Inferior parietal cortex (tissue), 1 donor: ENCODE data around the gene ABCB8.

Experiments used
- DNase-seq: peaks from one replicate; pipeline ENCODE4 v3.0.0-alpha.2; 2016; ENCODE audit errors: extremely low spot score

The ABCB8 gene

DNA sequence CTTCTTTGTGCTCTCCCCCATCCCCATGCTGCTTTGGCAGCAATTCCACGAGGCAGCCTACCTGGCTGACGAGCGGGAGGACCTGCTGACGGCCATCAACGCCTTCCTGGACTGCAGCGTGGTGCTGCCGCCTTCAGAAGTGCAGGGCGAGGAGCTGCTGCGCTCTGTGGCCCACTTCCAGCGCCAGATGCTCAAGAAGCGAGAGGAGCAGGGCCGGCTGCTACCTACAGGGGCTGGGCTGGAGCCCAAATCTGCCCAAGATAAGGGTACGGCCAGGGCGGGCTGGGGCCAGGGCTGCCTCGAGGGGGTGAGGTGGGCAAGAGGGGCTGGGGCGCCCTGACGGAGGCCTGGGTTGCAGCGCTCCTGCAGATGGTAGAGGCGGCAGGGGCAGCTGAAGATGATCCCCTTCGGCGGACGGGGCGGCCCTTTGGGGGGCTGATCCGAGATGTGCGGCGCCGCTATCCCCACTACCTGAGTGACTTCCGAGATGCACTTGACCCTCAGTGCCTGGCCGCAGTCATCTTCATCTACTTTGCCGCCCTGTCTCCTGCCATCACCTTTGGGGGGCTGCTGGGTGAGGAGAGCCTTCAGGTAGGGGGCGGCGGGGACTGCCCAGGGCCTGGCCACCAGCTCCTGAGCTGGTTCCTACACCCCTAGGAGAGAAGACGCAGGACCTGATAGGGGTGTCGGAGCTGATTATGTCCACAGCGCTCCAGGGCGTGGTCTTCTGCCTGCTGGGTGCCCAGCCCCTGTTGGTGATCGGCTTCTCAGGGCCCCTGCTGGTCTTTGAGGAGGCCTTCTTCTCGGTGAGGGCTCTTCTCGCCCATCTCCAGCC is 43.0 kb downstream of the ABCB8 start:
- DNase-seq = no peak

DNA sequence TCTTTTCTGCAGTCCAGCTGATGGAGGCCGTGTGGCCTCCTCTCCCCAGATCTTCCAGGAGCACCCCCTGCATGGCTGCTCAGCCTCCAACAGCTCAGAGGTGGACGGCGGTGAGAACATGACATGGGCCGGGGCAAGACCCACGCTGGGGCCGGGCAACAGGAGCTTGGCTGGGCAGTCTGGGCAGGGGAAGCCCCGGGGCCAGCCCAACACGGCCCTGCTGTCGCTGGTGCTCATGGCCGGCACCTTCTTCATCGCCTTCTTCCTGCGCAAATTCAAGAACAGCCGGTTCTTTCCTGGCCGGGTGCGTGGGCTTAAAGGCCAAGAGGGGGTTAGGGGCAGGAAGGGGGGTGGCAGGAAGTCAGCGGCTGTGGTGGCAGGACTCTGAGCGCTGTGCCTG is 45.7 kb downstream of the ABCB8 start:
- no peak for DNase-seq

DNA sequence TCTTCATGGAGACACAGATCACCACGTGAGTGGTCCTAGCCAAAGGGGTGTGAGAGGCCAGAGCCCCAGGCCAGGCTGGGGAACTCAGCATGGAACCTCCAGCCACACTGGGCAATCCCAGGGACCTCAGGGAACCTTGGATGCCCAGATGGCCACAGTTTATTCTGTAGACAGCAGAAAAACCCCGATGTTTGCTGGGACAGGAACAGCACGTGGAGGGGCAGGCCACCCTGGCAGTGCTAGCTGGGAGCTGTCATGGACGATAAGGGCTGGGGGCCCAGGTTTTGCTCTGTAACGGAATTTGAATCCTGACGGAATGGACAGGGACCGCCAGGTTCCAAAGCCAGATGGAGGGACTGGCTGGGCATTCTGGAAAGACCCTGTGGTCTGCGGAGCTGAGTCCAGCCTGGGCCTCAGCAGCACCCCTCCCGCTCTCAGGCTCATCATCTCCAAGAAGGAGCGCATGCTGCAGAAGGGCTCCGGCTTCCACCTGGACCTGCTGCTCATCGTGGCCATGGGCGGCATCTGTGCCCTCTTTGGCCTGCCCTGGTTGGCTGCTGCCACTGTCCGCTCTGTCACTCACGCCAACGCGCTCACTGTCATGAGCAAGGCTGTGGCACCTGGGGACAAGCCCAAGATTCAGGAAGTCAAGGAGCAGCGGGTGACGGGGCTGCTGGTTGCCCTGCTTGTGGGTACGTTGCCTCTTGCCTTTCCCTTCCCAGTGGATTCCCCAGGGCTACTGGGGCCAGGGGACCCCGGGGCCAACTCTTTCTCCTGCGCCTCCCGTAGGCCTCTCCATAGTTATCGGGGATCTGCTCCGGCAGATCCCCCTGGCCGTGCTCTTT is 46.8 kb downstream of the ABCB8 start:
- DNase-seq = no peak

DNA sequence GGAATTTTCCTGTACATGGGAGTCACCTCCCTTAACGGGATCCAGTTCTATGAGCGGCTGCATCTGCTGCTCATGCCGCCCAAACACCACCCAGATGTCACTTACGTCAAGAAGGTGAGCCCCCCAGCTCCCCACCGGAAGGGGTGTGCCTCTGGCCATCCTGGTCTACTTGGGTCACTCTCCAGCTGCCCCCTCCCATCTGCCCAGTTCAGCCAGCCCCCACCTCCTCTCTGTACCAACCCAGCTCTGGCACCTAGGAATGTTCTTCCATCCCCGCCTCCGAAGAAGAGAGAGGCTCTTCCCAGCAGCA is 47.4 kb downstream of the ABCB8 start:
- DNase-seq = no peak

DNA sequence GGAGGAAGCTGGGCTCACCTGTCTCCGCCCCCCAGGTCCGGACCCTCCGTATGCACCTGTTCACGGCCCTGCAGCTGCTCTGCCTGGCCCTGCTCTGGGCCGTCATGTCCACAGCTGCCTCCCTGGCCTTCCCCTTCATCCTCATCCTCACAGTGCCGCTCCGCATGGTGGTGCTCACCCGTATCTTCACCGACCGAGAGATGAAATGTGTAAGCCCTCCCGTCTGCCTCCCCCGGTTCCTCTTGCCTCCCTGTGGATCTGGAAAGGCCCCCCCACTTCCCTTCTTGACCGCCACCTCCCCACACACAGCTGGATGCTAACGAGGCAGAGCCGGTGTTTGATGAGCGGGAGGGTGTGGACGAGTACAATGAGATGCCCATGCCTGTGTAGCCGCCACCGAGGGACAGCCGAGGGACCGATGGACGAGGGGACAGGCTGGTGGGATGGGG is 47.8 kb downstream of the ABCB8 start:
- DNase-seq = no peak

DNA sequence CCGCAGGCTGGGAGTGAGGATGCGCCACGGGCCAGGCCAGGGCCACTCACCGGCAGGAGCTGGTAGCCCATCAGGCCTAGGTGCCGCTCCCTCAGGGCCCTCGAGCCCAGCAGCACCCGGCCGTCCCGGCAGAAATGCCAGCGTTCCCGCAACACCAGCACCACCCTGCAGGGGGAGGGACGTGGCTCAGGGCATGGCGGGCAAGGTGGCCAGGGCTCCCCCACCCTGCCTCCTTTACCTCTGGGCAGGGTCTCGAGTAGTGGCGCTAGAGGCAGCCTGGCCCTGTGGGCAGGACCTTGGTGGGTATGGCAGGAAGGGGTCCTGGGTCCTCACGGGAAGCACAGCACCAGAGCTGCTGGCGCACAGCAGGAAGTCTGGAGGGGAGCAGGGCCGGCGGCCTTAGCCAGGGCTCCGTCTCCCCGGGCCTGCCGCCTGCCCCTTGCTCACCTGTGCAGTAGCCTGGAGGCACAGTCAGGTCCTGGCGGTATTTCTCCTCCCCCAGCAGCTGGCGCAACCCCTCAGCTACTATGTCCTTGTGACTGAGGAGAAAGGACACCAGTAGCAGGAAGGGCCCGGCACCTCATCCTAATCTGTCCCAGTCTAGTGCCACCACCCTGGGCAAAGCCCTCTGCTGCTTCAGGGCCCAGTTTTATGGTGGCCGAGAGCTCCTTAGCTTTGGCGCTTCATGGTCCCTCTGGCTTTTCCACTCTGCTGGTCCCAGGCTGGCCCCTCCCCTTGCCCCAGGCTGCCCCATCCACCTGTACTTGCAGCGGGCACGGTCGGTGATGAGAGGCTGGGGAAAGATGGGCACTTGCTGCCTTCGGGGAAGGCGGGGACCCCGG is 48.8 kb downstream of the ABCB8 start:
- DNase-seq = no peak

DNA sequence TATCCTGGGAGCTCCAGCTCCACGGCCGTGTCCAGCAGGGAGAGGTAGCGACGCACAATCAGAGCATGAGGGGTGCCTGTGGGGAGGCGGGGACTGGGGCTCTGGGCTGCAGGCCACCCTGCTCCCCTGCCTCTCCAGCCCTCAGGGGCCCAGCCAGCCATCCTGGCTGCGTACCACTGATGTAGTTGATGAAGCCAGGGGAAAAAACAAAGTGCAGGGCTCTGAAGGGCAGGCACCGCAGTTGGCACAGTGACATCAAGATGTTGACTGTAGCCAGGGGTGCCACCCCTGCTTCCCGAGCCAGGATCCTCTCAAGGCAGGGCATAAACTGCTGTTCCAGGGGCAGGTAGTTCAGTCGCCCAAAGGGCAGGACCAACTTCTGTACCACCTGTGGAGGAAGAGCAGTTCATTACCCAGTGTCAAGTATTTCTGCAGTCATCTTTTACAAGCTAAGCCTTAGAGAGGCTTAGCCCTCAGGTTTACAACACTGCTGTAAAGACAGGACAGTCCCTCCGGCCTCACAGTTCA is 49.5 kb downstream of the ABCB8 start:
- DNase-seq = no peak

DNA sequence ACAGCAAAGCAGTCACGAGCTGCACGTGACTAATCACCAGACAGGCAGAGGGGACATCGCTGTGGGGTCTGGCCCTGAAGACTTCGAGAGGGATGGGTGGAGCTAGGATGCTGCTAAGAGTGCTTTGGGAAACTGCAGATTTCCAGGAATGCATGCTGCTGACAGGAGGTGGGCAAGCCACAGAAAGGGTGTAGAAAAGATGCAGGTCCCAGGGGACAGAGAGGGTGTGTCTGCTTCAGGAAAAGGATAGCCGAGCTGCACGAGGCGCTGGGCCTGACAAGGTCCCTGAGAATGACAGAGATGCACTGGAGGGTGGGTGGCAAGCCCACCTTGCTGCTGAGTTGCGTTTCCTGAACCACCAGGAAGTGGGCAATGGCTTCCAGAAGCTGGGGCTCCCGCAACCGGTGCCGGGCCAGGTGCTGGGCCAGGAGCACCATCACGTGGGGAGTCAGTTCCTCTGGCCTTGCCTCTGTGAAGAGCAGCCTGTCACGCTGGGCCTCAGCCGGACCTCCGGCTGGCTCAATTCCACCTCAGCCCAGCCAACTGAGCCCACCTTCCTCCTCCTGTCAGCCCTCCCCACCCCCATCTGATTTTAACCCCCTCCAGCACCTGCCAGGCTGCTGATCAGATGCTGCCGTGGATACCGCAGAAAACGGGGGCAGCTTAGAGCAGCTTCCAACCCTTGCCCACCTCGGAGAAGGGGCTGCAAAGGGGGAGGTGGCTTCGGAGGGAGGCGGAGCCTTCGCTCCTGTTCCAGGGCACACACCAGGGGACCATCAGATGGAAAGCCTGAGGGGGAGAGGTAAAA is 50.2 kb downstream of the ABCB8 start:
- no peak for DNase-seq

DNA sequence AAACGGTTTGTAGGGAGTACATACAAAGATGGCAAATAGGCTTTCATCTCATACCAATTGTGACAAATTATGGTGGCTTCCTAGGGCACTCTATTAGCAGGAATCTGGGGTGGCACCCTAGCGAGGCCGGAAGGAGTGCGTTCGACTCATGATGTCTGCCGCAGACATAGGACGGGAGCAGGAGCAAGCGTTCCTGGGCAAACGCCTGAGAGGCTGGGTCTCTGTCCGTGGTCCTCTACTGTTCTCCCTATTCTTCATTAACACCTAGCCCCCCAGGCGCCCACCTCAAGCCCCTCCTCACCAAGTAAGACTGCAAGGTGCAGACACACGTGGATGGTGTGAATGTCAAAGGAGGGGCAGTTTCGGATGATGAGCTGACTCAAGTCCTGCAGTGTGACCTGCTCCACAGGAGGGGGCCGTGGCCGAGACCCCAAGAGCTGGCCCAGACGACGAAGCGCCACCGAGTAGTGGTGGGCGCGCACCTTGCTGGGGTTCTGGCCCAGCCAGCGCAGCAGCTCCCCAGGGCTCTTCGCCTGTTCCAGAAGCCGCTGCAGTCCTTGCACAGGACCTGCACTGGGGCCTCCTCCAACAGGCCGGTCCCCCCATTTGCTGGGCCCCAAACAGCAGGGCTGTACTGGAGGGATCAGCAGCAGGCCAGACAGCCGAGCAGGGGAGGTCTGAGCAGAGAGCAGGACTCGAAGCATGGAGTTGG is 51.1 kb downstream of the ABCB8 start:
- no peak for DNase-seq

DNA sequence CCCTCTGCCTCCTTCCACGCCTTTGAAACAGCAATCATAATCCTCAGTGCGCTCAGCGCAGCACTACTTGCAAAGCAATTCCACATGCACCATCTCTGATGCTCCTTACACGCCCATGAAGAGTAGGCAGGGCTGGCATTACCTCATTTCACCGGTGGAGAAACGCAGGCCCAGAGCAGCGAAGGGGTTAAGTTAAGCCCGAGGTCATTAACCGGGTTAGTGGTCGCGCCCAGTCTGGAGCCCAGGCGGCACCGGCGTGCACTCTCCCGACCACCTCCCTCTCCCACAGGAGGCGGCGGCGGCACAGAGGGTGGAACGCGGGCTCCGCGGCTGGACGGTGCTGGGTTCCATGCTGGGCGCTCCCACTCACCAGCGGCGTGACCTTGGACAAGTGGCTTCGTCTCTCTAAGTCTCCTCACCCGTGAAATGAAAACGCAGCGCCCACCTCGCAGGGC is 51.8 kb downstream of the ABCB8 start:
- DNase-seq = no peak

DNA sequence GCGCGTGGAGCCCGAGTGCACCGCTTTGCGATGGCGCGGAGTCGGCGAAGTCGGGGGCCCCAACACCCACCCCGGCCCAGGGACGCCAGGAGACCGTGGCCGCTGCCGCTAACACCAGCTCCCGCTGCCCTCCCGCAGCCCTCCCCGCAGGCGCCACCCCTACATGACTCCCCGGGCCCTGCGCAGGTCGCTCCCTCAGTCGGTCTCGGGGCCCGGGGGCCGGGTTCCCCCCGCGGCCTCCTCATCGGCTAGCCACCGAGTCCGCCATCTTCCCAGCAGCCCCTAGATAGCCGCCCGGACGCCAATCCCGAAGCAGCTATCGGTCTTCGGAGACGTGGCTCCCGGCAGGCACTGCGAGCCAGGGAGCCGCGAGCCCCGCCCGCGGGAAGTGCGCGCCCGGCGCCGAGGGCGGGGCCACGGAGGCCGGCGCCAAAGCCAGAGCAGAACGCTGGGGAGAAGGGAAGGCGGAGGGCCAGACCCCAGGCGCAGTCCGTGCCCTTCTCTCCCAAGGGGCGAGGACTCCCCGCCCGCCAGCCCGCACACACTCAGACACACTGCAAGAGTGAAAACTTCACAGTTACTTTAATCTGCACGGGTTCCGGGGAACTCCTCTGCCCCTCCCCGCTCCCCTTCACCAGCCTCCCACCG is 52.4 kb downstream of the ABCB8 start, which contains the start of gene FASTK:
Gene FASTK, minus strand, starts transcription at position 288 of the 648 bp plus-strand sequence. Its CDS starts 43 bp downstream, at position 245.
- DNase-seq = peak; percentile 94

DNA sequence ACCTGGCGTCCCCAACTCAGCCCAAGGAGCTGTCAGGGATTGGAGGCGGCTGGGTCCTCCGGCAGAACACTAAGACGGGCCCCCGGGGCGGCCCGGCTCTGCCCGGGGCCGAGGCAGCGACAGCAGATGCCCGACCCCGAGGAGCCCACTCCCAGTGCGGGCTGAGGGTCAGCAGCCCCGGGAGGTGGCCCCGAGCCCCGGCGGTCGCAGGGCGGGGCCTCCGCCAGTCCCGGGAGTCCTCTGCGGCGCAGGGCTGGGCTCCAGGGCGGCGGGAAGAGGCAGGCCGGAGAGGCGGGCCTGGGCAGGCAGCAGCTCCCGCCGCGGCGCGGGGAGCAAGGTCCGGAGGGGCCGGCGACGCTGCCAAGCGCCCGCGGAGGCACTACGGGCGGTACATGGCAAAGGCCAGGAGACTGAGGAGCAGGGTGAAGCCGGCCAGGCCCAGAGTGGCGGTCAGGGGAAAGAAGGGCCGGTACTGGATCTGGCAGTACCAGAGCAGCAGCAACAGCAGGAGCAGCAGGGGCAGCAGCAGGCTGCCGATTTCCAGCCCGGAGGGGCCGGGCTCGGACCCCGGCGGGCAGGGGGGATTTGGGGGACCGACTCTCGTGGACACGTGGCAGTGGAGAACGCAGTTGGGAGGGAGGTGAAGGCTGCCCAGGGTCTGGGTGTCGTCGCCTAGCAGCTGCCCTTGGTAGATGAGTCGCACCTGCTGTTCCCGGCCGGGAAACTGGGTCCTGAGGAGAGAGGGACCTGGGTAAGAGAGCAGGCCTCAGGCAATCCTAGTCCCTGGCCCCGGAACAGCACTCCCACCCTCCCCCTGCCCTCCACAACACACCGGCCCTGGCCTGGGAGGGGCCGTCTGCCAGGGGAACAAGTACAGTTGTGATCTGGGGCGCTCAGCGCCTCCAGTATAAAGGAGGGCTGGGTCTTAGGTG is 53.2 kb downstream of the ABCB8 start:
- no peak for DNase-seq

DNA sequence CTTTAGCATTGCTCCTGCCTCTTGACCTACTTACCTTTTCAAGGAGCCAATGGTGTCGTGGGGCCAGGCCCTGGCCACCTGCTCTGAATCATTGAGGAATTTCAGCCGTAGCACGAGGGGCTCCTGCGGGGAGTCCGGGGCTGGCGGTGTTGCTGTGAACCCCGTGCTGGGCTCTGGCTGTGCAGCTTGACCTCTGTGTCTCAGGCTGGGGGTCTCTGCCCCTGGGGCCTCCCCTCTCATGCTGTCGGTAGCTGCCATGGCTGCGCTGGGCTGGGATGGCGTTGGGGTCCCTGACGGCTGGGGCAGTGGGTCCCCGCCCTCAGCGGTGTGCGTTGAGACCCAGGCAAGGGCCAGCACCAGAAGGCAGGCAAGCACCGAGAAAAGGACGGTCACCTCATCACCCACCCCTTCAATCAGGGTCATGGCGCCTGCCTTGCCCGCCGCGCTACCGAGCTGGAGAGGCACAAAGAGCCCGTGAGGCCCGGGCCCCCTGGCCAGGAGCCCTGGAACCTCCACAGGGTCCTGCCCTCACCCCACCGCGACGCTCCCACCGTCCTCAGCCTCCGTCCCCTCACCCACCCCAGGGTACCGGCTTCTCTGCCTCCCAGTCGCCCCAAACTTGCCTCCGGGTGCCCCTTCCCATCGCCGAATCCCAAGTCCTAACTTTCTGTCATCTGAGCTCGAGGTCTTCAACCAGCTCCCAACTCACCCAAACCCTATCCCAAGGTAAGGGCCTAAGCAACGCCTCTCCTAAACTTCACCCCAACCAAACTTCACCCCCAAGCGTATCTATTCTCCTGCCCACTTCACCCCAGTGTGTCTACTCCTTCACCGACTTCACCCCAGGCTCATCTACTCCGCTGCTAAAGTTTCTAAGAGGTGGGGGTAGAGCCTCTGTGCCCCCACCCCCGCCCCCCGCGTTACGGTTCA is 54.2 kb downstream of the ABCB8 start:
- no peak for DNase-seq

DNA sequence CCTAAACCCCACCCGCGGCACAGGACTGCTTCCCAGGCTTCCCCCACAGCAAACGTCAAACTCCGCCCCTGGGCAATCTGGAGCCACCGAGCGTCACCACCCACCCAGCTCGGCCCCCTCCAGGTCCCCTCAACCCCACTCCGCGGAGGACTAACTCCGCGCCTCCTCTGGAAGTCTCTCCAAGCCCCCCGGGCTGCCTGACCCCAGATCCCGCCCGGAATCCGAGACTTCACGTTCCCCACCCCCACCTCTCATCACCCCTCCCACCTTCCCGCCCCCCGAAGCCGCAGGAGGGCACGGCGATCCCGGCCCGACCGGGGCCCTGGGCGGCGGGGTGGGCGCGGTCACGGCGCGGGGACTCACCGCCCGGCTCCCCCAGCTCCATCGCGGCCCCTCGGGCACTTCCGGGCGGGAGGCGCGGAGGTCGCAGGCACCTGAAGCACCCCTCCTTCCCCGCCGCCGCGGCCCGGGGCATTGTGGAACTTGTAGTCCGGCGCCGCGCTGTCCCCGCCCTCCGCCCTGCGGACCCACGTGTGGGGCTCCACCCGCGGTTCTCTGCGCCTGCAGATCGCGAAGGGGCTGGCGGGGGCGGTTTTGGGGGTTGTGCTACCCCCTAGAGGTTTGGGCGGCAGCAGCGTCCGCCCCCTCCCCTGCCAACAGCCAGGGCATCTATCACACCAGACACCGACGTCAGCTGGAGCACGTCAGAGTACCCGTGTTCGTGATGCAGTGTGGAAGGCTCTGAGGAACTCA is 55.0 kb downstream of the ABCB8 start, which contains the start of gene TMUB1:
Gene TMUB1, minus strand, starts transcription at position 423 of the 753 bp plus-strand sequence. CDS start 930 bp downstream, outside the sequence.
- no peak for DNase-seq

DNA sequence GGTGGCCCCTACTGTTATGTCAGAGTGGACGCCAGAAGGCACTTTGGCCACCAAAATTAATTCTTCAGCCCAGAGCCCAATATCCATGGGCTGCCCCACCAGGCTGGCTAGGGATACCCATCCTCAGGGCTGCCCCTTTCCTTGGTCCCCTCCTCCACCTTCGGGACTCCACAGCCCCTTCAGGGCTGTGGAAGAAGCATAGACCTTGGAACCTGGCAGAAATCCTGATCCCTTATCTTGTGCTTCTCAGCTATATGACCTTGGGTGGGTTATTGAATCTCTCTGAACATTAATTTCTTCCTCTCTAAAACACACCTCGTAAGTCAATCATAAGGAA is 55.5 kb downstream of the ABCB8 start:
- DNase-seq = no peak

DNA sequence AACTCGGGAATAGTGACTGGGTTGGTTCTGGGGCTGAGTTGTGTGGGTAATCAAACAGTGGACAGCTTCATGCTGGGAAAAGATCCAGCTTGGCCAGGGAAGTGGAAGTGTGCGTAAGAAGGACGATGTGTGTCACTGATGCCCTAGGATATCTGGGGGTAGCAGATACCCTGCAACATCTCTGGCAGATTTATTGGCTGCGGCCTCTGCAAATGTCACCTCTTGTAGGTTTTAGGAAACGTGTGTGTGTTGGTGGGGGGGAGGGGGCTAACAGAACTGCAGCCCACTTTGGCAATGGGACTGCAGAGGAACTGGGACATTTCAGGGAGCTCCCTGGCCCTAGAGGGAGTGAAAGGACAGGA is 57.1 kb downstream of the ABCB8 start:
- DNase-seq = no peak
